BE2C (cell line): ENCODE results near the gene FAM174C.
A peak's percentile ranks its signal among the peaks of the same experiment; 100 is the strongest.

ENCODE experiments used
- DNase-seq: peaks from one replicate; pipeline ENCODE4 v3.0.0-alpha.2; 2020
- H3K27me3 ChIP-seq: fragments of 250-450 bp; sonication (Bioruptor Pico); 2 replicates; pipeline ENCODE4 v1.5.1; 2020; ENCODE audit warnings: mild to moderate bottlenecking
- H3K36me3 ChIP-seq: fragments of 250-450 bp; sonication (Bioruptor Pico); 2 replicates; pipeline ENCODE4 v1.5.1; 2020; ENCODE audit warnings: mild to moderate bottlenecking
- H3K4me1 ChIP-seq: fragments of 250-450 bp; sonication (Bioruptor Pico); 2 replicates; pipeline ENCODE4 v1.5.1; 2020
- H3K4me3 ChIP-seq: 2 replicates; pipeline ENCODE4 v1.5.1; 2011; ENCODE audit warnings: low read depth, low read length
- H3K9me3 ChIP-seq: fragments of 250-450 bp; sonication (Bioruptor Pico); 2 replicates; pipeline ENCODE4 v1.5.1; 2020
- CTCF ChIP-seq: IDR thresholded peaks from 2 replicates; pipeline ENCODE4 v1.5.1; 2012; ENCODE audit warnings: mild to moderate bottlenecking, low read depth, low read length

Gene FAM174C

GRCh38 chr19:1237027-1237659 is 38.2 kb upstream of the FAM174C start:
- no peak for TF ChIP-seq CTCF
- no peaks in the 10 kb centered on the region for H3K27me3 ChIP-seq
- peaks cover 21% of the 10 kb centered on the region for H3K36me3 ChIP-seq
- H3K9me3 ChIP-seq, result no peaks in the 10 kb centered on the region
- peaks cover 11% of the 10 kb centered on the region for H3K4me1 ChIP-seq
- peak overlapping the region; percentile 77 for H3K4me3 ChIP-seq
- DNase-seq, result no peak

- H3K9me3 ChIP-seq, result no peaks in the 10 kb centered on the region
- TF ChIP-seq CTCF, result no peak
- H3K27me3 ChIP-seq, result no peaks in the 10 kb centered on the region
- peak; percentile 72 for DNase-seq
- peaks cover 21% of the 10 kb centered on the region for H3K36me3 ChIP-seq
- peaks cover 4% of the 10 kb centered on the region for H3K4me1 ChIP-seq
- H3K4me3 ChIP-seq, result peak within 1 kb of the TSS; percentile 77
These were observed 37.5 kb upstream of the FAM174C start, which contains the start of gene CBARP for GRCh38 chr19:1237754-1238368. CBARP (minus strand) TSS chr19:1238005; CDS start chr19:1236100, 1,905 bp downstream.

GRCh38 chr19:1238369-1239303 is 36.7 kb upstream of the FAM174C start:
- DNase-seq, result no peak
- Histone ChIP-seq H3K4me1 (peaks cover 3% of the 10 kb centered on the region), H3K27me3 (no peaks in the 10 kb centered on the region), H3K9me3 (no peaks in the 10 kb centered on the region), H3K4me3 (peak overlapping the region; percentile 44), H3K36me3 (peaks cover 15% of the 10 kb centered on the region)
- no peak for TF ChIP-seq CTCF

GRCh38 chr19:1239420-1239795 is 35.9 kb upstream of the FAM174C start:
- Histone ChIP-seq H3K36me3 (peaks cover 16% of the 10 kb centered on the region), H3K4me3 (no peak overlapping the region), H3K4me1 (peaks cover 3% of the 10 kb centered on the region), H3K27me3 (no peaks in the 10 kb centered on the region), H3K9me3 (no peaks in the 10 kb centered on the region)
- no peak for DNase-seq
- TF ChIP-seq CTCF, result no peak

GRCh38 chr19:1239796-1240737 is 35.3 kb upstream of the FAM174C start:
- H3K36me3 ChIP-seq, result peaks cover 16% of the 10 kb centered on the region
- H3K9me3 ChIP-seq, result no peaks in the 10 kb centered on the region
- peak overlapping the region; percentile 51 for H3K4me3 ChIP-seq
- DNase-seq, result peak; percentile 93
- TF ChIP-seq CTCF, result peak; percentile 53
- no peaks in the 10 kb centered on the region for H3K27me3 ChIP-seq
- peaks cover 9% of the 10 kb centered on the region for H3K4me1 ChIP-seq
